ENCODE results near the gene ADAMTS13. TPM values are rescaled to one million over a fixed set of nuclear protein-coding genes. Genes with fewer than 3 reads are reported as not detected.
"Not testable (repeated sequence)": the region's sequence is repeated elsewhere in the genome, so short reads cannot be mapped to it uniquely, and the experiment has no call there.

Gene ADAMTS13
- total RNA-seq: 1 to 10 TPM in 3 of 4 donors, under 1 TPM in 1; 0.94 to 2.7 (median 2.1) TPM

DNA sequence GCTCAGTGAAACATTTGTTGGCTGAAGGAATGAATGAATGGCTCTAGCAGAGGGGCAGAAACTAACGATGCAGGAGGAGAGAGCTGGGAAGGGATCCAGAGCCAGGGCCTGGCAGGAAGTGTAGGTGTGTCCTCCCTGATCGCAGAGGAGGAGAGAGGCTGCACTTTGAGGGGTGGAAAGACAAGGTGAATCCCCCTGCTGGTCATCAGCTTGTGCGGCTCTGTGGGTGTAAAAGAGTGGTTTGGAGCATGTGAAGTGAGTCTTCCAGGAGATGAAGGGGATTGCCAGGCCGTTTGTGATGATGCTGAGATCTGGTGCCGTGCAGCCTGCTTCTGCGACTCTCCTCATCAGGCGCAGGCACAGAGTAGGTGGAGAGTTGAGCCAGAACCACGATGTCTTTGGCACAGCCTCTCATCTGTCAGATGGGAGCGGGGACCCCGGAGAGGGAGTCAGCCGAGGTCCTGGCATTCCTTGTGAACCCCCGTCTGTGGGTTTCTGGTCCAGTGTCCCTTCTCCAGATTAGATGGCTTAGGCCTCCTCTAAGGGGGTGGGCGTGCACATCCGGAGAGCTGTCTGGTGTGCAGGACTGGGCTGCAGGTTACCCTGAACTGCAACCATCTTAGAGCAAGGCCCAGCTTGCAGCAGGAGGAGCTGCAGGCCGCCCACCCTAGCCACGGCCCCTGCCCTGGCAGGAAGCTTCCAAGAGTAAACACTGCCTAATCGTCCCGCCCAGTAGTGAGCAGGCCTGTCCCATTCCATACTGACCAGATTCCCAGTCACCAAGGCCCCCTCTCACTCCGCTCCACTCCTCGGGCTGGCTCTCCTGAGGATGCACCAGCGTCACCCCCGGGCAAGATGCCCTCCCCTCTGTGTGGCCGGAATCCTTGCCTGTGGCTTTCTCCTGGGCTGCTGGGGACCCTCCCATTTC is at the start of gene ADAMTS13:
Gene ADAMTS13 (plus strand): TSS at position 753 of the 928 bp plus-strand sequence. CDS start 77 bp downstream, at position 830.
- H3K4me3 ChIP-seq: no peak within 1 kb of the TSS
- peaks cover 0 to 12% of the 10 kb centered on the region in 2 donors for H3K36me3 ChIP-seq
- H3K27ac ChIP-seq: no peak within 1 kb of the TSS
- 10 to 15% methylated on average over 3 of the region's 23 CpGs for WGBS, 2 donors (ENCODE audit: low coverage in 1 of 2)
- peaks cover 0 to 19% (median 3%) of the 10 kb centered on the region in 3 donors for H3K4me1 ChIP-seq
- H3K27me3 ChIP-seq: peaks cover 31% of the 10 kb centered on the region
- no peaks in the 10 kb centered on the region for H3K9me3 ChIP-seq
- TF ChIP-seq POLR2A (IDR thresholded peaks at IDR 0.05): no peak
- no peak for TF ChIP-seq POLR2AphosphoS5 (IDR thresholded peaks at IDR 0.05)
- TF ChIP-seq, protein P1, sequence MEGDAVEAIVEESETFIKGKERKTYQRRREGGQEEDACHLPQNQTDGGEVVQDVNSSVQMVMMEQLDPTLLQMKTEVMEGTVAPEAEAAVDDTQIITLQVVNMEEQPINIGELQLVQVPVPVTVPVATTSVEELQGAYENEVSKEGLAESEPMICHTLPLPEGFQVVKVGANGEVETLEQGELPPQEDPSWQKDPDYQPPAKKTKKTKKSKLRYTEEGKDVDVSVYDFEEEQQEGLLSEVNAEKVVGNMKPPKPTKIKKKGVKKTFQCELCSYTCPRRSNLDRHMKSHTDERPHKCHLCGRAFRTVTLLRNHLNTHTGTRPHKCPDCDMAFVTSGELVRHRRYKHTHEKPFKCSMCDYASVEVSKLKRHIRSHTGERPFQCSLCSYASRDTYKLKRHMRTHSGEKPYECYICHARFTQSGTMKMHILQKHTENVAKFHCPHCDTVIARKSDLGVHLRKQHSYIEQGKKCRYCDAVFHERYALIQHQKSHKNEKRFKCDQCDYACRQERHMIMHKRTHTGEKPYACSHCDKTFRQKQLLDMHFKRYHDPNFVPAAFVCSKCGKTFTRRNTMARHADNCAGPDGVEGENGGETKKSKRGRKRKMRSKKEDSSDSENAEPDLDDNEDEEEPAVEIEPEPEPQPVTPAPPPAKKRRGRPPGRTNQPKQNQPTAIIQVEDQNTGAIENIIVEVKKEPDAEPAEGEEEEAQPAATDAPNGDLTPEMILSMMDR (IDR thresholded peaks at IDR 0.05): no peak
- TF ChIP-seq EP300 (IDR thresholded peaks at IDR 0.05): no peak
- no peak for ATAC-seq

DNA sequence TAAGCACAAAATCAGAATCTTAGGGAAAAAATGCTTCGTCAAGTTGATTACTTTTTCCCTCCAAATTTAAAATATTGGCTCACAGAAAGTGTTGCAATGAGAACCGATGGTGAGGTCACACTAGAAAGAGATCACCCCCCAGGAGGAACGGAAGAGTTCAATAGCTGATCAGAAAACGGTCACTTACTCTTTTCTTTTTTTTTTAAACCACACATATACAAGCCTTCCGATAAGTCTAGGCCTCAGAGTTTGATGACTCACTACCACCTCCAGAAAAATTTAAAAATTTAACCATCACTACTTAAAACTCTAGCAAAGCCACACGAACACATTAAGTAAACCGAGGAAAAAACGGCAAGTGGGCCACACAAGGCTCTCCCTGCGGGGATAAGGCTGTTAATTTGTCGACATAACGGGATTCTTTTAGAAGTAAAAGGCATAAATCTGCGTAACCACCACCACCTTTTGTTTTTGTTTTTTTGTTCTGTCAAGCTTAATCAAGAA is 47.5 kb upstream of the ADAMTS13 start:
- Histone ChIP-seq H3K9me3 (no peaks in the 10 kb centered on the region), H3K27ac (peak overlapping the region in 3 of 4 donors; percentile 92 to 97 (median 95)), H3K4me1 (peaks cover 0 to 64% (median 42%) of the 10 kb centered on the region in 3 donors), H3K27me3 (no peaks in the 10 kb centered on the region), H3K4me3 (peak overlapping the region; percentile 87 to 100), H3K36me3 (peaks cover 0 to 28% of the 10 kb centered on the region in 2 donors)
- TF ChIP-seq, protein P1 (IDR thresholded peaks at IDR 0.05): no peak
- TF ChIP-seq POLR2AphosphoS5 (IDR thresholded peaks at IDR 0.05) (no peak), EP300 (IDR thresholded peaks at IDR 0.05) (no peak), POLR2A (IDR thresholded peaks at IDR 0.05) (no peak)
- ATAC-seq: no peak
- WGBS, 2 donors (ENCODE audit: low coverage in 1 of 2): 10 to 16% methylated on average over 12 of the region's 12 CpGs

DNA sequence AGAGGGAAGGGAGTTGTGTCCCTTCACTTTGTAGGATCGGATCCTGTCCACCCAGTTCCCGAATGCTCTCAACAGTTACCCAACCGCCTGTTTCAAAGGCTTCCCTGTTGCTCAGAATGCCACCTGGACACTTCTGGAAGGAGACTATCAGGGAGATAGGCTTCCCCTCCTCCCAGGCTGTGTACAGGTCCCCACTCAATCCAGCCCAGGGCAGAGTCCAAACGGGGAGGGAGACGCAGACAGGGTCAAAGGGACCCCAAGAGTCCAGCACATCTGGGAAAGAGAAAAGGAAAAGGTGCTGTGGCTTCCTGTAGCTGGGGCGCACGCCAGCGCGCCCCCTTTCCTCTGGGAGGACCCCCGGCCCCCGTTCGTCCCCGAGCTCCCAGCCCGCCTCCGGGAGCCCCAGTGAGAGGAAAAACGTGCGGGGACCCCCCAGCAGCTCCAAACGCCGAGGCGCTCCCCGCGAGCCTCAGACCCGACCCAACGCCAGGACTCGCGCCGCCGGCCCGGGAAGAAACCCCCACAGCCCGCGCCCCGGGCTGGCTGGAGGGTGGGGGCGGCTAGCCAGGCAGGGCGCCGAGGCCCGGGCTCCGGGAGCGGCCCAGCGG is 46.9 kb upstream of the ADAMTS13 start:
- ATAC-seq: no peak
- H3K36me3 ChIP-seq: peaks cover 0 to 23% of the 10 kb centered on the region in 2 donors
- peak overlapping the region; percentile 87 to 100 for H3K4me3 ChIP-seq
- peak overlapping the region; percentile 90 to 97 (median 94) for H3K27ac ChIP-seq
- TF ChIP-seq POLR2A (IDR thresholded peaks at IDR 0.05) (no peak), POLR2AphosphoS5 (IDR thresholded peaks at IDR 0.05) (no peak), EP300 (IDR thresholded peaks at IDR 0.05) (no peak)
- TF ChIP-seq, protein P1 (IDR thresholded peaks at IDR 0.05): no peak
- WGBS, 2 donors (ENCODE audit: low coverage in 1 of 2): 0 to 4% methylated on average over 3 to 6 of the region's 39 CpGs
- H3K27me3 ChIP-seq: no peaks in the 10 kb centered on the region
- no peaks in the 10 kb centered on the region for H3K9me3 ChIP-seq
- peaks cover 0 to 59% (median 41%) of the 10 kb centered on the region in 3 donors for H3K4me1 ChIP-seq

DNA sequence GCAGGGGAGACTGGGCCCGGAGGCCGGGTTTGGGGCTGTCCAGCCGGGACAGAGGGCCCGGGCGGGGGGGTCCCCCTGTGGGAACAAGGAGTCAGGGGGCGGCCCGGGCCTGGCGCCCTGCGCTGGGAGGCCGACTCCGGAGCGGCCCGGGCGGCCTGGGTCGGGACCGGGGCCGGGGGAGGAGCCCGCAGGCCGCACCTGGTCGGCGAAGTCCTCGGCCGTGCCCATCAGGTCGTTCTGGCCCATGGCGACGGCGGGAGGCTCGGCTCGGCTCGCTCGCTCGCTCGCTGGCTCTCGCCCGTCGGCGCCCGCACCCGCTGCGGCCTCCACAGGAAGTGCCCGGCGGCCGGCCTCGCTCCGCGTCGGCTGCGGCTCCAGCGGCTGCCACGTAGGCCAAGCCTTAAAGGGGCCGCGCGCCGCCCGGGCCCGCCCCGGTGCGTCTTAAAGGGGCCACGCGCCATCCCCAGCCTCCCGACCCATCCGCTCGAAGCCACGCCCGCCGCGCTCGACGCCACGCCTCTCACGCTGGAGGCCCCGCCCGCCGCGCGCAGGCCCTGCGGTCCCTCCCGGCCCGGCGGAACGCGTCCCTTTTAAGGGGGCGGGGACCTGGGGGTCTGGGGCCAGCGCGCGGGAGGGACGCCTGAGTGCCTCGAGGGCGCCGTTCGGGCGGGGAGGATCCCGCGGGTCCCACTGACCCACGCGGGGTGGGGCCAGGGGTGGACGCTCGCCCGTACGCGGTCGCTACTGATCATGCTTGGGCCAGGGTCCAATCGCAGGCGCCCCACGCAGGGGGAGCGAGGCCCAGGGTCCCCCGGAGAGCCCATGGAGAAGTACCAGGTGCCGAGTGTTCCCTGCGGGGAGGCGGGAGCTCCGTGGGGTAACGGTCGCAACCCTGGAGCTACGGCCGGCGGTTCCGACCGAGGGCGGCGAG is 46.2 kb upstream of the ADAMTS13 start, which contains the start of the genes STKLD1 and SURF4:
Gene STKLD1 (plus strand): TSS at position 643 of the 931 bp plus-strand sequence. CDS start 108 bp downstream, at position 751.
Gene SURF4 (minus strand): TSS at position 337 of the 931 bp plus-strand sequence. CDS start 91 bp downstream, at position 246.
- Histone ChIP-seq H3K27ac (peak within 1 kb of the TSS; percentile 90 to 97 (median 94)), H3K4me1 (peaks cover 0 to 51% (median 35%) of the 10 kb centered on the region in 3 donors), H3K4me3 (peak within 1 kb of the TSS; percentile 87 to 100), H3K9me3 (no peaks in the 10 kb centered on the region), H3K27me3 (no peaks in the 10 kb centered on the region), H3K36me3 (peaks cover 0 to 17% of the 10 kb centered on the region in 2 donors)
- WGBS, 2 donors (ENCODE audit: low coverage in 1 of 2): no CpG with 5 or more reads among the region's 120 CpGs
- TF ChIP-seq POLR2AphosphoS5 (IDR thresholded peaks at IDR 0.05): peak; percentile 54
- peak; percentile 82 to 88 for TF ChIP-seq POLR2A (IDR thresholded peaks at IDR 0.05)
- no peak for TF ChIP-seq EP300 (IDR thresholded peaks at IDR 0.05)
- TF ChIP-seq, protein P1 (IDR thresholded peaks at IDR 0.05): peak in 3 of 4 experiments; percentile 7 to 60 (median 53)
- peak; percentile 98 for ATAC-seq

DNA sequence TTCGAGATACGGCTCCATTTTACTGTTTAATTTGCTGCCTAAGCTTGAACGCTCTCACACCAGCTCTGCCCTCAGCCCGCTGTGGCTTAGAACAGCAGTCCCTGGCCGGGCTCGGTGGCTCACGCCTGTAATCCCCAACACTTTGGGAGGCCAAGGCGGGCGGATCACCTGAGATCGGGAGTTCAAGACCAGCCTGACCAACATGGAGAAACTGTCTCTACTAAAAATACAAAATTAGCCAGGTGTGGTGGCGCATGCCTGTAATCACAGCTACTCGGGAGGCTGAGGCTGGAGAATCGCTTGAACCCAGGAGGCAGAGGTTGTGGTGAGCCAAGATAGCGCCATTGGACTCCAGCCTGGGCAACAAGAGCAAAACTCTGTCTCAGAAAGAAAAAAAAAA is 44.9 kb upstream of the ADAMTS13 start:
- 68 to 86% methylated on average over 2 to 11 of the region's 14 CpGs for WGBS, 2 donors (ENCODE audit: low coverage in 1 of 2)
- not testable (repeated sequence) for H3K27ac ChIP-seq, H3K9me3 ChIP-seq, H3K27me3 ChIP-seq, H3K4me3 ChIP-seq, ATAC-seq
- H3K36me3 ChIP-seq: peaks cover 0 to 12% of the 10 kb centered on the region in 2 donors
- peaks cover 0 to 38% (median 22%) of the 10 kb centered on the region in 3 donors for H3K4me1 ChIP-seq

All from gastroesophageal sphincter (tissue), 4 donors.